ENCODE results near the gene CXCR3.

GRCh38 chrX:71640002-71640401, 21.7 kb upstream of the CXCR3 start:
- TF ChIP-seq, protein P1, sequence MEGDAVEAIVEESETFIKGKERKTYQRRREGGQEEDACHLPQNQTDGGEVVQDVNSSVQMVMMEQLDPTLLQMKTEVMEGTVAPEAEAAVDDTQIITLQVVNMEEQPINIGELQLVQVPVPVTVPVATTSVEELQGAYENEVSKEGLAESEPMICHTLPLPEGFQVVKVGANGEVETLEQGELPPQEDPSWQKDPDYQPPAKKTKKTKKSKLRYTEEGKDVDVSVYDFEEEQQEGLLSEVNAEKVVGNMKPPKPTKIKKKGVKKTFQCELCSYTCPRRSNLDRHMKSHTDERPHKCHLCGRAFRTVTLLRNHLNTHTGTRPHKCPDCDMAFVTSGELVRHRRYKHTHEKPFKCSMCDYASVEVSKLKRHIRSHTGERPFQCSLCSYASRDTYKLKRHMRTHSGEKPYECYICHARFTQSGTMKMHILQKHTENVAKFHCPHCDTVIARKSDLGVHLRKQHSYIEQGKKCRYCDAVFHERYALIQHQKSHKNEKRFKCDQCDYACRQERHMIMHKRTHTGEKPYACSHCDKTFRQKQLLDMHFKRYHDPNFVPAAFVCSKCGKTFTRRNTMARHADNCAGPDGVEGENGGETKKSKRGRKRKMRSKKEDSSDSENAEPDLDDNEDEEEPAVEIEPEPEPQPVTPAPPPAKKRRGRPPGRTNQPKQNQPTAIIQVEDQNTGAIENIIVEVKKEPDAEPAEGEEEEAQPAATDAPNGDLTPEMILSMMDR (IDR thresholded peaks at IDR 0.05), result no peak
- no peak for TF ChIP-seq POLR2A (IDR thresholded peaks at IDR 0.05; ENCODE audit: low read depth)
